SK-N-MC (cell line): ENCODE results near the gene MAP3K5.

Source experiments
- DNase-seq: peaks from one replicate; pipeline ENCODE4 v3.0.0-alpha.2; 2011; ENCODE audit warnings: low read depth, low spot score
- H3K27ac ChIP-seq: fragments of 200-600 bp; sonication (generic); 2 replicates; pipeline ENCODE4 v1.5.1; 2016; ENCODE audit warnings: mixed run types
- H3K36me3 ChIP-seq: fragments of 200-600 bp; sonication (generic); 2 replicates; pipeline ENCODE4 v1.6.1; 2017; ENCODE audit warnings: antibody characterized with exemption, low read length, mixed read lengths; ENCODE audit not compliant: insufficient read depth
- H3K4me3 ChIP-seq: fragments of 200-600 bp; sonication (generic); 2 replicates; pipeline ENCODE4 v1.5.1; 2016
- H3K9ac ChIP-seq: fragments of 200-600 bp; sonication (generic); 2 replicates; pipeline ENCODE4 v1.8.0; 2017; ENCODE audit warnings: mixed run types, mixed read lengths; ENCODE audit not compliant: insufficient read length
- H3K9me3 ChIP-seq: fragments of 200-600 bp; sonication (generic); 2 replicates; pipeline ENCODE4 v1.6.1; 2017; ENCODE audit warnings: low read depth, mild to moderate bottlenecking, antibody characterized with exemption, low read length, moderate library complexity, mixed read lengths
- EZH2 ChIP-seq: fragments of 200-600 bp; sonication (generic); IDR thresholded peaks from one replicate; pipeline ENCODE4 v1.6.1; 2017; ENCODE audit warnings: antibody characterized with exemption
- FOXP2 ChIP-seq: optimal IDR thresholded peaks from 2 replicates; pipeline ENCODE3; 2011; ENCODE audit warnings: mild to moderate bottlenecking, moderate library complexity; ENCODE audit not compliant: insufficient read depth; ENCODE audit errors: extremely low read length, control extremely low read depth
- POLR2AphosphoS5 ChIP-seq: IDR thresholded peaks from 2 replicates; pipeline ENCODE4 v1.6.1; 2012; ENCODE audit warnings: mild to moderate bottlenecking, low read depth, low read length, borderline replicate concordance

MAP3K5 gene

GRCh38 chr6:136786658-136787057 is 5.6 kb downstream of the MAP3K5 start:
- no peak for DNase-seq
- H3K27ac ChIP-seq: no peak overlapping the region
- H3K36me3 ChIP-seq: peaks cover 12% of the 10 kb centered on the region
- no peaks in the 10 kb centered on the region for H3K9me3 ChIP-seq
- H3K9ac ChIP-seq: no peak overlapping the region
- H3K4me3 ChIP-seq: no peak overlapping the region
- no peak for TF ChIP-seq EZH2
- no peak for TF ChIP-seq FOXP2
- TF ChIP-seq POLR2AphosphoS5: no peak

GRCh38 chr6:136784910-136785746 is 7.1 kb downstream of the MAP3K5 start:
- peak overlapping the region; percentile 80 for H3K27ac ChIP-seq
- peak; percentile 29; the same call in 1 of the 2 replicates for TF ChIP-seq POLR2AphosphoS5
- no peak for TF ChIP-seq FOXP2
- peak overlapping the region; percentile 33 for H3K9ac ChIP-seq
- DNase-seq: no peak
- peak overlapping the region; percentile 63 for H3K4me3 ChIP-seq
- peaks cover 12% of the 10 kb centered on the region for H3K36me3 ChIP-seq
- no peaks in the 10 kb centered on the region for H3K9me3 ChIP-seq

GRCh38 chr6:136784271-136784664 is 8.0 kb downstream of the MAP3K5 start:
- Histone ChIP-seq H3K4me3 (no peak overlapping the region), H3K9me3 (no peaks in the 10 kb centered on the region), H3K9ac (no peak overlapping the region)

GRCh38 chr6:136783495-136784270 is 8.6 kb downstream of the MAP3K5 start:
- H3K27ac ChIP-seq: 0 out of 2 replicates have a peak overlapping the region, but pooled peaks have one; percentile 80
- no peak overlapping the region for H3K9ac ChIP-seq
- H3K36me3 ChIP-seq: peaks cover 8% of the 10 kb centered on the region
- no peak overlapping the region for H3K4me3 ChIP-seq
- no peak for DNase-seq
- TF ChIP-seq EZH2 (no peak), FOXP2 (no peak), POLR2AphosphoS5 (no peak)
- no peaks in the 10 kb centered on the region for H3K9me3 ChIP-seq

More at GRCh38 chr6:136784271-136784664, 8.0 kb downstream of the MAP3K5 start:
- Histone ChIP-seq H3K27ac (peak overlapping the region; percentile 80; the same call in 1 of the 2 replicates), H3K36me3 (peaks cover 10% of the 10 kb centered on the region)
- no peak for DNase-seq
- no peak for TF ChIP-seq FOXP2
- TF ChIP-seq POLR2AphosphoS5: no peak
- TF ChIP-seq EZH2: no peak

GRCh38 chr6:136783021-136783420 is 9.3 kb downstream of the MAP3K5 start:
- Histone ChIP-seq H3K9me3 (no peaks in the 10 kb centered on the region), H3K9ac (no peak overlapping the region), H3K4me3 (no peak overlapping the region), H3K36me3 (peaks cover 8% of the 10 kb centered on the region), H3K27ac (peak overlapping the region; percentile 40; the same call in 1 of the 2 replicates)
- TF ChIP-seq EZH2 (no peak), FOXP2 (no peak), POLR2AphosphoS5 (no peak)
- no peak for DNase-seq

- no peak for DNase-seq
- Histone ChIP-seq H3K27ac (peak overlapping the region; percentile 40), H3K36me3 (peaks cover 8% of the 10 kb centered on the region), H3K9me3 (no peaks in the 10 kb centered on the region), H3K9ac (no peak overlapping the region), H3K4me3 (no peak overlapping the region)
- no peak for TF ChIP-seq POLR2AphosphoS5
- no peak for TF ChIP-seq FOXP2
- no peak for TF ChIP-seq EZH2
These were observed 10.1 kb downstream of the MAP3K5 start for GRCh38 chr6:136782021-136782770.

- Histone ChIP-seq H3K27ac (peak overlapping the region; percentile 88), H3K36me3 (peaks cover 8% of the 10 kb centered on the region), H3K4me3 (peak overlapping the region; percentile 46), H3K9ac (peak overlapping the region; percentile 21), H3K9me3 (no peaks in the 10 kb centered on the region)
- no peak for DNase-seq
- TF ChIP-seq FOXP2 (no peak), POLR2AphosphoS5 (0 out of 2 replicates have a peak, but pooled peaks have one; percentile 20)
These were observed 11.3 kb downstream of the MAP3K5 start for GRCh38 chr6:136780972-136781371.

GRCh38 chr6:136779682-136780081 is 12.6 kb downstream of the MAP3K5 start:
- Histone ChIP-seq H3K4me3 (peak overlapping the region; percentile 12), H3K27ac (peak overlapping the region; percentile 88; the same call in 1 of the 2 replicates), H3K36me3 (peaks cover 8% of the 10 kb centered on the region), H3K9me3 (no peaks in the 10 kb centered on the region), H3K9ac (no peak overlapping the region)
- TF ChIP-seq EZH2 (no peak), FOXP2 (no peak), POLR2AphosphoS5 (no peak)
- DNase-seq: no peak

- TF ChIP-seq FOXP2 (no peak), EZH2 (no peak), POLR2AphosphoS5 (no peak)
- H3K4me3 ChIP-seq: no peak overlapping the region
- no peak overlapping the region for H3K27ac ChIP-seq
- H3K9ac ChIP-seq: no peak overlapping the region
- H3K9me3 ChIP-seq: no peaks in the 10 kb centered on the region
- no peak for DNase-seq
- no peaks in the 10 kb centered on the region; the same call in 1 of the 2 replicates for H3K36me3 ChIP-seq
These were observed 14.6 kb downstream of the MAP3K5 start for GRCh38 chr6:136777651-136778050.
